Natural killer cell (primary cell): ENCODE data around the gene CORIN. TPM values are rescaled to one million over a fixed set of nuclear protein-coding genes. Genes with fewer than 3 reads are reported as not detected.

Experiments
- ATAC-seq, 3 donors: fragments of 150-1000 bp in 2 of 3; fragments of 200-7000 bp in 1 of 3; cut with Tn5 transposase; 1 replicate in 1 of 3; 2 replicates in 2 of 3; pipeline ENCODE4 v1.10.0; 2021; ENCODE audit warnings: mild to moderate bottlenecking in 2 of 3, moderate library complexity in 2 of 3
- DNase-seq, 2 donors: peaks; one replicate each; pipeline versions ENCODE4 v3.0.0 to v3.0.0-alpha.2; 2013 to 2021; ENCODE audit warnings: mixed read lengths in 1 of 2
- H3K27ac ChIP-seq: one replicate; pipeline ENCODE4 v1.5.1; 2013; ENCODE audit warnings: mild to moderate bottlenecking, low read length
- H3K27me3 ChIP-seq: one replicate; pipeline ENCODE4 v1.6.1; 2013; ENCODE audit warnings: low read length; ENCODE audit not compliant: control insufficient read depth, insufficient read depth
- H3K36me3 ChIP-seq: one replicate; pipeline ENCODE4 v1.6.1; 2013; ENCODE audit warnings: low read length; ENCODE audit not compliant: control insufficient read depth, insufficient read depth
- H3K4me1 ChIP-seq: one replicate; pipeline ENCODE4 v1.6.1; 2013; ENCODE audit warnings: low read length; ENCODE audit not compliant: control insufficient read depth, insufficient read depth
- H3K4me3 ChIP-seq: one replicate; pipeline ENCODE4 v1.5.1; 2013; ENCODE audit warnings: low read length
- H3K9me3 ChIP-seq: one replicate; pipeline ENCODE4 v1.6.1; 2013; ENCODE audit warnings: low read length; ENCODE audit not compliant: control insufficient read depth, insufficient read depth
- H3K27ac Mint-ChIP-seq, 2 donors: one replicate each; pipeline ENCODE4 v1.8.0; 2022; ENCODE audit warnings: mild to moderate bottlenecking in 2 of 2, mixed read lengths in 2 of 2, moderate library complexity in 1 of 2
- H3K27me3 Mint-ChIP-seq, 2 donors: one replicate each; pipeline ENCODE4 v1.8.0; 2022; ENCODE audit warnings: low read depth in 2 of 2, mixed read lengths in 2 of 2
- H3K36me3 Mint-ChIP-seq: one replicate; pipeline ENCODE4 v1.8.0; 2022; ENCODE audit warnings: mixed read lengths
- H3K4me1 Mint-ChIP-seq, 2 donors: one replicate each; pipeline ENCODE4 v1.8.0; 2022; ENCODE audit warnings: mixed read lengths in 2 of 2
- H3K4me3 Mint-ChIP-seq: one replicate; pipeline ENCODE4 v1.8.0; 2022; ENCODE audit warnings: mild to moderate bottlenecking, moderate library complexity, mixed read lengths
- H3K9me3 Mint-ChIP-seq, 2 donors: one replicate each; pipeline ENCODE4 v1.8.0; 2022; ENCODE audit warnings: mixed read lengths in 2 of 2
- CTCF ChIP-seq: fragments of 200-600 bp; IDR thresholded peaks from one replicate; pipeline ENCODE4 v1.8.0; 2022; ENCODE audit warnings: antibody characterized with exemption
- WGBS: methylation state at CpG from one replicate; pipeline ENCODE4 v1.1.7; 2013; ENCODE audit warnings: missing lambda C conversion rate; ENCODE audit not compliant: insufficient coverage; 5-methylcytosine and 5-hydroxymethylcytosine counted together
- intact Hi-C: fragments of 100-400 bp; cut with micrococcal nuclease; formaldehyde crosslinking; loops from one replicate; pipeline ENCODE4 v1.14.2; 2022
- total RNA-seq, 4 donors: library from RNA; stranded (reverse); fragments of 120-200 nt in 1 of 4; gene quantifications; one replicate each; pipeline versions ENCODE4 v1.2.3 to v1.2.4, GENCODE V29; 2013 to 2022

Gene CORIN
- total RNA-seq, 3 donors from 2014 or later (not counting 1 experiment from before 2014, with no cell fraction given) = 0.78 TPM; not detected in 2

- peaks cover 2% of the 10 kb centered on the region for H3K27me3 ChIP-seq
- TF ChIP-seq CTCF = no peak
- no peak overlapping the region for H3K27ac Mint-ChIP-seq
- DNase-seq = no peak
- intact Hi-C loops = no loop called here
- no peaks in the 10 kb centered on the region for H3K4me1 Mint-ChIP-seq
- no peaks in the 10 kb centered on the region for H3K36me3 ChIP-seq
- ATAC-seq = no peak
- no peak overlapping the region for H3K4me3 ChIP-seq
- H3K4me3 Mint-ChIP-seq = no peak overlapping the region
- H3K9me3 Mint-ChIP-seq = peaks cover 5 to 6% of the 10 kb centered on the region in 2 donors
- H3K9me3 ChIP-seq = no peaks in the 10 kb centered on the region
- peaks cover 13 to 59% of the 10 kb centered on the region in 2 donors for H3K27me3 Mint-ChIP-seq
- no peak overlapping the region for H3K27ac ChIP-seq
- H3K36me3 Mint-ChIP-seq = peaks cover 25% of the 10 kb centered on the region
- no peaks in the 10 kb centered on the region for H3K4me1 ChIP-seq
Measured at GRCh38 chr4:47741200-47741599, 96.7 kb downstream of the CORIN start.

GRCh38 chr4:47737326-47737725, 100.5 kb downstream of the CORIN start:
- DNase-seq = no peak
- Histone ChIP-seq H3K4me3 (no peak overlapping the region), H3K4me1 (no peaks in the 10 kb centered on the region), H3K27me3 (peaks cover 2% of the 10 kb centered on the region), H3K27ac (no peak overlapping the region), H3K9me3 (no peaks in the 10 kb centered on the region), H3K36me3 (no peaks in the 10 kb centered on the region)
- no peak overlapping the region for H3K27ac Mint-ChIP-seq
- H3K4me3 Mint-ChIP-seq = no peak overlapping the region
- H3K36me3 Mint-ChIP-seq = peaks cover 18% of the 10 kb centered on the region
- no peak for ATAC-seq
- TF ChIP-seq CTCF = no peak
- 79% methylated on average over 1 of the region's 1 CpG for WGBS
- intact Hi-C loops = no loop called here
- H3K4me1 Mint-ChIP-seq = no peaks in the 10 kb centered on the region
- peaks cover 3 to 5% of the 10 kb centered on the region in 2 donors for H3K9me3 Mint-ChIP-seq
- H3K27me3 Mint-ChIP-seq = peaks cover 15 to 50% of the 10 kb centered on the region in 2 donors

- H3K36me3 Mint-ChIP-seq = peaks cover 18% of the 10 kb centered on the region
Measured at GRCh38 chr4:47736555-47736954, 101.3 kb downstream of the CORIN start.

More at GRCh38 chr4:47736555-47736954, 101.3 kb downstream of the CORIN start:
- H3K4me1 ChIP-seq = no peaks in the 10 kb centered on the region
- DNase-seq (no peak), ATAC-seq (no peak)
- H3K27ac ChIP-seq = no peak overlapping the region
- Mint-ChIP-seq H3K27me3 (peaks cover 15 to 42% of the 10 kb centered on the region in 2 donors), H3K4me1 (no peaks in the 10 kb centered on the region), H3K9me3 (peaks cover 3 to 5% of the 10 kb centered on the region in 2 donors), H3K27ac (no peak overlapping the region), H3K4me3 (no peak overlapping the region)
- H3K4me3 ChIP-seq = no peak overlapping the region
- no peaks in the 10 kb centered on the region for H3K36me3 ChIP-seq
- no peak for TF ChIP-seq CTCF
- WGBS = 67% methylated on average over 2 of the region's 2 CpGs
- H3K27me3 ChIP-seq = peaks cover 2% of the 10 kb centered on the region
- intact Hi-C loops = no loop called here
- H3K9me3 ChIP-seq = no peaks in the 10 kb centered on the region
